Keratinocyte (primary cell): ENCODE measurements around the gene HCRT. TPM values are rescaled to one million over a fixed set of nuclear protein-coding genes. Genes with fewer than 3 reads are reported as not detected.

Experiments used
- DNase-seq: peaks from one replicate; pipeline ENCODE4 v3.0.0-alpha.2; 2011; ENCODE audit warnings: low read depth, missing footprints, low spot score
- FAIRE-seq: peaks from 2 replicates; lab custom pipeline; 2011; peaks lifted over from hg19 to GRCh38; lab: Jason Lieb, UNC
- H2AFZ ChIP-seq: 2 replicates; pipeline ENCODE4 v1.6.0; 2012; ENCODE audit warnings: low read length, control low read depth, inconsistent platforms; ENCODE audit not compliant: control insufficient read depth
- H3K27ac ChIP-seq: 2 replicates; pipeline ENCODE4 v1.5.1; 2011; ENCODE audit warnings: low read length; ENCODE audit not compliant: control insufficient read depth, insufficient read depth
- H3K27me3 ChIP-seq: 3 replicates; pipeline ENCODE4 v1.6.0; 2011; ENCODE audit warnings: low read length; ENCODE audit not compliant: control insufficient read depth, insufficient read depth; ENCODE audit errors: extremely low read depth
- H3K36me3 ChIP-seq, 2 experiments: 2 replicates in 1 of 2; 3 replicates in 1 of 2; pipeline ENCODE4 v1.5.1; 2011; ENCODE audit warnings: low read length in 2 of 2, mild to moderate bottlenecking in 1 of 2; ENCODE audit not compliant: control insufficient read depth in 2 of 2, insufficient read depth in 2 of 2; ENCODE audit errors: extremely low read depth in 1 of 2
- H3K4me1 ChIP-seq: 3 replicates; pipeline ENCODE4 v1.5.1; 2011; ENCODE audit warnings: low read length; ENCODE audit not compliant: control insufficient read depth, insufficient read depth; ENCODE audit errors: extremely low read depth
- H3K4me2 ChIP-seq: 3 replicates; pipeline ENCODE4 v1.6.0; 2011; ENCODE audit warnings: low read depth, low read length; ENCODE audit not compliant: control insufficient read depth, insufficient read depth; ENCODE audit errors: extremely low read depth
- H3K4me3 ChIP-seq, 3 experiments: fragments of 200-600 bp in 1 of 3; sonication (generic) in 1 of 3; 2 replicates in 2 of 3; 3 replicates in 1 of 3; pipeline ENCODE4 v1.5.1; 2011 to 2016; ENCODE audit warnings: low read length in 3 of 3, mild to moderate bottlenecking in 3 of 3, control low read depth in 2 of 3, inconsistent platforms in 1 of 3, low read depth in 1 of 3, mixed read lengths in 1 of 3, mixed run types in 1 of 3, moderate library complexity in 1 of 3; ENCODE audit not compliant: control insufficient read depth in 2 of 3, insufficient read depth in 2 of 3; ENCODE audit errors: extremely low read depth in 1 of 3
- H3K79me2 ChIP-seq: 2 replicates; pipeline ENCODE4 v1.6.0; 2012; ENCODE audit warnings: low read length; ENCODE audit not compliant: control insufficient read depth, insufficient read depth
- H3K9ac ChIP-seq: 3 replicates; pipeline ENCODE4 v1.6.0; 2011; ENCODE audit warnings: low read length; ENCODE audit not compliant: control insufficient read depth, insufficient read depth; ENCODE audit errors: extremely low read depth
- H3K9me1 ChIP-seq: 3 replicates; pipeline ENCODE4 v1.6.0; 2011; ENCODE audit warnings: low read length; ENCODE audit not compliant: control insufficient read depth, insufficient read depth; ENCODE audit errors: extremely low read depth
- H3K9me3 ChIP-seq: 2 replicates; pipeline ENCODE4 v1.5.1; 2012; ENCODE audit warnings: low read depth, low read length; ENCODE audit not compliant: control insufficient read depth
- H4K20me1 ChIP-seq: 3 replicates; pipeline ENCODE4 v1.6.0; 2011; ENCODE audit warnings: low read length; ENCODE audit not compliant: control insufficient read depth, insufficient read depth; ENCODE audit errors: extremely low read depth
- EZH2 ChIP-seq: IDR thresholded peaks from one replicate; pipeline ENCODE4 v1.6.1; 2012; ENCODE audit warnings: inconsistent platforms, mild to moderate bottlenecking, low read length, moderate library complexity
- dilution Hi-C: fragments of 300-500 bp; cut with MboI; formaldehyde crosslinking; loops from one replicate; pipeline ENCODE4 v1.7.0; 2020; ENCODE audit warnings: low sequenced_read_pairs; ENCODE audit not compliant: extremely low pct_ligation_motif_present
- polyA plus RNA-seq, 5 experiments: library from polyadenylated mRNA; depleted of rRNA in 3 of 5; stranded (reverse) in 3 of 5; stranded (forward) in 1 of 5; unstranded in 1 of 5; fragments of >200 nt; gene quantifications; 1 replicate in 1 of 5; 2 replicates in 3 of 5; 3 replicates in 1 of 5; pipeline versions ENCODE4 v1.2.1 to v1.2.3, GENCODE V29; 2011 to 2012; ENCODE audit warnings: missing spikeins in 2 of 5, low read depth in 1 of 5, low replicate concordance in 1 of 5
- TF ChIP-seq, protein P1 (sequence below), 3 experiments: IDR thresholded peaks in 1 of 3; conservative IDR thresholded peaks in 1 of 3; optimal IDR thresholded peaks in 1 of 3; 2 replicates in 2 of 3; 3 replicates in 1 of 3; pipeline versions ENCODE3 to v1.5.1; 2011; ENCODE audit warnings: low read length in 3 of 3, mild to moderate bottlenecking in 3 of 3, moderate library complexity in 2 of 3, control low read depth in 1 of 3, inconsistent platforms in 1 of 3; ENCODE audit not compliant: insufficient read depth in 2 of 3; ENCODE audit errors: extremely low read depth in 1 of 3

Gene HCRT
- polyA plus RNA-seq, 1 donor (not counting 4 experiments of a cell fraction or from before 2014, with no cell fraction given) = not detected

DNA sequence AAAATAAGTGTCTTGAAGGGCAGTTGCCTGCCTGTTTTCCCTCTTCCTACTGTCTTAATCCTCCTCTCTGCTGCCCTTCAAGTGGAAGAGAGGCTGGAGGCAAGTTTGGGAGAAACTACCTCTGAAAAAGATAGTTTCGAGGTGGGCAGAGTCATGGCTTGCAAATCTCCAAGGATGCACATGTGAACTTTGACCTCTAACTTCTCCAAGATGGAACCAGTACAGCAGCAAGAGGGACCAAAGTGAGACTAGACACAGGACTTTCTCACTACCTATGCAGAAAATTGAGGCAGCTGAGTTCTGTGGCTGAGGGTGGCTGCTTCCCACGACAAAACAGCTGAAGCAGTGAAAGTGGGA is 3.4 kb downstream of the HCRT start:
- Histone ChIP-seq H3K79me2 (no peaks in the 10 kb centered on the region), H4K20me1 (no peaks in the 10 kb centered on the region), H3K27ac (no peak overlapping the region), H3K4me3 (no peak overlapping the region), H2AFZ (no peak overlapping the region), H3K4me1 (peaks cover 8% of the 10 kb centered on the region), H3K9me3 (no peaks in the 10 kb centered on the region), H3K9me1 (no peaks in the 10 kb centered on the region), H3K4me2 (no peak overlapping the region), H3K27me3 (peaks cover 60% of the 10 kb centered on the region), H3K36me3 (no peaks in the 10 kb centered on the region), H3K9ac (no peak overlapping the region)
- no peak for TF ChIP-seq EZH2
- TF ChIP-seq, protein P1, sequence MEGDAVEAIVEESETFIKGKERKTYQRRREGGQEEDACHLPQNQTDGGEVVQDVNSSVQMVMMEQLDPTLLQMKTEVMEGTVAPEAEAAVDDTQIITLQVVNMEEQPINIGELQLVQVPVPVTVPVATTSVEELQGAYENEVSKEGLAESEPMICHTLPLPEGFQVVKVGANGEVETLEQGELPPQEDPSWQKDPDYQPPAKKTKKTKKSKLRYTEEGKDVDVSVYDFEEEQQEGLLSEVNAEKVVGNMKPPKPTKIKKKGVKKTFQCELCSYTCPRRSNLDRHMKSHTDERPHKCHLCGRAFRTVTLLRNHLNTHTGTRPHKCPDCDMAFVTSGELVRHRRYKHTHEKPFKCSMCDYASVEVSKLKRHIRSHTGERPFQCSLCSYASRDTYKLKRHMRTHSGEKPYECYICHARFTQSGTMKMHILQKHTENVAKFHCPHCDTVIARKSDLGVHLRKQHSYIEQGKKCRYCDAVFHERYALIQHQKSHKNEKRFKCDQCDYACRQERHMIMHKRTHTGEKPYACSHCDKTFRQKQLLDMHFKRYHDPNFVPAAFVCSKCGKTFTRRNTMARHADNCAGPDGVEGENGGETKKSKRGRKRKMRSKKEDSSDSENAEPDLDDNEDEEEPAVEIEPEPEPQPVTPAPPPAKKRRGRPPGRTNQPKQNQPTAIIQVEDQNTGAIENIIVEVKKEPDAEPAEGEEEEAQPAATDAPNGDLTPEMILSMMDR (optimal IDR thresholded peaks at IDR 0.05 in 1 of 3, IDR thresholded peaks at IDR 0.05 in 1 of 3, conservative IDR thresholded peaks at IDR 0.05 in 1 of 3; ENCODE audit: extremely low read depth in 1 of 3, insufficient read depth in 2 of 3, low read length in 3 of 3) = no peak
- dilution Hi-C loops = no loop called here
- DNase-seq (no peak), FAIRE-seq (no peak)

DNA sequence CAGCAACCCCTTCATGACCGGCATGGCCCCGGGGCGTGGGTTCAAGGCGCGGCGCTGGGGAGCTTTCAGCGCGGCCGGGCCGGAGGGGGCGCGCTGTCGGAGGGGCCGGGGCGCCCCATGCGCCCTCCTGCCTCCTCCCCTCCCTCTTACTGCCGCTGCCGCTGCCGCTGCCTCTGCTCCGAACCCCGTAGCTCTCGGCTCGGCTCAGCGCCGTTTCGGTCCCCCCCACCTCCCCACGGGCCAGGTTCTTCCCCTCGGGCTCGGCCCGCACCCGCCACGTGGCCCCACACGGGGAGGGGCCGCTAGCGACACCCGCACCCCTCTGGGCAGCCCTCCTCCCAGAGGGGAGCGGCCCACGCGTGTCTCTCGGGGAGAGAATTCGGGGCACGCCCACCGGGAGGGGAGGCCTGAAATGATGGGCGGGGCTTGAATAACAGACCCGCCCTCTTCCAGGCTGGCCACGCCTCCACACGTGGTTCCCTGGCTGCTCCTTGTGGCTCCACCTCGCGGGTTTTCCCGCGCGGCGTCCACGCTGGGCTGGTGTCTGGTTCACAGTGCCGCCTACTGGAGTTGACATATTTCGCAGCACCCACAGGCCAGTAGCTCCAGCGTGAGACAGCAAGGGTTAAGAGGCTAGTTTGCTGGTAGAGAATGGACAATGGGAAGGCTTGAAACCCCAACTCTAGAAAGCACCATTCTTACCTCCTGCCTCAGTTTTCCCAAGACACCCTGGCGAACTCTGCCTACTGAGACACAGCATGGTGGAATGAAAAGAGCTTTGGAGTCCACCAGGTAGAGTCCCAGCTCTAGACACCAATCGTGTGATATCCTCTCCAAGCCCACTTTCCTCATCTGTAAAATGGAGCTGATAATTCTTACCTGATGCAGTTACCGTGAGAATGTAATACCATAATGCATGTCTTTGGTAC is 4.1 kb downstream of the HCRT start, which contains the start of gene KCNH4:
KCNH4 (minus strand) TSS at position 221 of the 929 bp plus-strand sequence; CDS start at position 24, 197 bp downstream.
- Histone ChIP-seq H3K27ac (no peak within 1 kb of the TSS), H4K20me1 (no peaks in the 10 kb centered on the region), H2AFZ (no peak within 1 kb of the TSS), H3K27me3 (peaks cover 60% of the 10 kb centered on the region), H3K9me1 (no peaks in the 10 kb centered on the region), H3K36me3 (no peaks in the 10 kb centered on the region), H3K4me3 (peak within 1 kb of the TSS in 1 of 3 experiments; percentile 12), H3K4me1 (peaks cover 8% of the 10 kb centered on the region), H3K79me2 (no peaks in the 10 kb centered on the region), H3K4me2 (peak within 1 kb of the TSS; percentile 22), H3K9me3 (no peaks in the 10 kb centered on the region), H3K9ac (no peak within 1 kb of the TSS)
- no peak for TF ChIP-seq EZH2
- TF ChIP-seq, protein P1 (optimal IDR thresholded peaks at IDR 0.05 in 1 of 3, IDR thresholded peaks at IDR 0.05 in 1 of 3, conservative IDR thresholded peaks at IDR 0.05 in 1 of 3; ENCODE audit: extremely low read depth in 1 of 3, insufficient read depth in 2 of 3, low read length in 3 of 3) = peak; percentile 31 to 62 (median 59)
- no peak for FAIRE-seq
- peak; percentile 30 for DNase-seq
- dilution Hi-C loops = no loop called here
